Esophagus muscularis mucosa (tissue), 3 donors: Measurements from ENCODE around the gene OSBP2.

Experiments used
- CTCF ChIP-seq, 3 experiments: fragments of 200-600 bp in 2 of 3; fragments of 450-650 bp in 1 of 3; sonication (generic) in 2 of 3; IDR thresholded peaks; one replicate each; pipeline ENCODE4 v1.5.1; 2017 to 2019; ENCODE audit warnings: antibody characterized with exemption in 3 of 3, mild to moderate bottlenecking in 2 of 3, moderate library complexity in 1 of 3
- POLR2A ChIP-seq: fragments of 450-650 bp; IDR thresholded peaks from one replicate; pipeline ENCODE4 v1.6.1; 2017; ENCODE audit warnings: antibody characterized with exemption, moderate library complexity, mild to moderate bottlenecking, low read depth
- POLR2AphosphoS5 ChIP-seq, 2 donors: sonication (generic); formaldehyde crosslinking; IDR thresholded peaks; one replicate each; pipeline ENCODE4 v1.6.1; 2017; ENCODE audit warnings: antibody characterized with exemption in 2 of 2

GRCh38 chr22:30825711-30826505 lies 131.2 kb downstream of the OSBP2 start:
- TF ChIP-seq CTCF (IDR thresholded peaks at IDR 0.05) (no peak), POLR2A (no peak), POLR2AphosphoS5 (IDR thresholded peaks at IDR 0.05) (no peak)
